Activated naive CD8-positive, alpha-beta T cell treated with anti-CD3 and anti-CD28 coated beads, Interleukin-2, amount 50 U/mL, for 24 hours (primary cell): ENCODE results near the gene PACSIN2.

Experiments
- ATAC-seq: fragments of 150-1000 bp; cut with Tn5 transposase; one replicate; pipeline ENCODE4 v1.10.0; 2021
- DNase-seq: peaks from one replicate; pipeline ENCODE4 v3.0.0; 2021
- H3K27ac Mint-ChIP-seq: one replicate; pipeline ENCODE4 v1.8.0; 2021; ENCODE audit warnings: mild to moderate bottlenecking, mixed read lengths
- H3K27me3 Mint-ChIP-seq: one replicate; pipeline ENCODE4 v1.8.0; 2021; ENCODE audit warnings: mixed read lengths
- H3K36me3 Mint-ChIP-seq: one replicate; pipeline ENCODE4 v1.8.0; 2021; ENCODE audit warnings: low read depth, mixed read lengths
- H3K4me1 Mint-ChIP-seq: one replicate; pipeline ENCODE4 v1.8.0; 2021; ENCODE audit warnings: mixed read lengths
- H3K4me3 Mint-ChIP-seq: one replicate; pipeline ENCODE4 v1.8.0; 2021; ENCODE audit warnings: mild to moderate bottlenecking, moderate library complexity, mixed read lengths
- H3K9me3 Mint-ChIP-seq: one replicate; pipeline ENCODE4 v1.8.0; 2021; ENCODE audit warnings: mixed read lengths

PACSIN2 gene

GRCh38 chr22:43014869-43015676 lies at the start of gene PACSIN2:
Gene PACSIN2, minus strand, starts transcription at chr22:43015149. Its CDS starts 103,069 bp downstream, at chr22:42912080.
- peak within 1 kb of the TSS; percentile 89 for H3K4me3 Mint-ChIP-seq
- H3K27me3 Mint-ChIP-seq = no peaks in the 10 kb centered on the region
- peaks cover 26% of the 10 kb centered on the region for H3K4me1 Mint-ChIP-seq
- no peaks in the 10 kb centered on the region for H3K9me3 Mint-ChIP-seq
- H3K36me3 Mint-ChIP-seq = no peaks in the 10 kb centered on the region
- H3K27ac Mint-ChIP-seq = peak within 1 kb of the TSS; percentile 86
- ATAC-seq = peak; percentile 99
- peak; percentile 99 for DNase-seq

- H3K36me3 Mint-ChIP-seq = peaks cover 2% of the 10 kb centered on the region
- no peaks in the 10 kb centered on the region for H3K4me1 Mint-ChIP-seq
- ATAC-seq (no peak), DNase-seq (peak; percentile 64)
- no peaks in the 10 kb centered on the region for H3K27me3 Mint-ChIP-seq
- H3K4me3 Mint-ChIP-seq = no peak overlapping the region
- no peak overlapping the region for H3K27ac Mint-ChIP-seq
- H3K9me3 Mint-ChIP-seq = no peaks in the 10 kb centered on the region
These were observed 45.2 kb upstream of the PACSIN2 start for GRCh38 chr22:43060183-43060582.

- Mint-ChIP-seq H3K9me3 (no peaks in the 10 kb centered on the region), H3K36me3 (no peaks in the 10 kb centered on the region), H3K27ac (no peak overlapping the region), H3K4me1 (no peaks in the 10 kb centered on the region), H3K27me3 (no peaks in the 10 kb centered on the region), H3K4me3 (no peak overlapping the region)
- ATAC-seq = no peak
- DNase-seq = no peak
These were observed 42.7 kb upstream of the PACSIN2 start for GRCh38 chr22:43057641-43058040.

- H3K9me3 Mint-ChIP-seq = no peaks in the 10 kb centered on the region
- no peak overlapping the region for H3K27ac Mint-ChIP-seq
- H3K4me3 Mint-ChIP-seq = no peak overlapping the region
- ATAC-seq = no peak
- no peak for DNase-seq
- H3K36me3 Mint-ChIP-seq = no peaks in the 10 kb centered on the region
- no peaks in the 10 kb centered on the region for H3K4me1 Mint-ChIP-seq
- H3K27me3 Mint-ChIP-seq = no peaks in the 10 kb centered on the region
These were observed 38.2 kb upstream of the PACSIN2 start for GRCh38 chr22:43053176-43053575.

GRCh38 chr22:43050995-43051394 lies 36.0 kb upstream of the PACSIN2 start:
- Mint-ChIP-seq H3K27me3 (no peaks in the 10 kb centered on the region), H3K4me3 (no peak overlapping the region), H3K27ac (no peak overlapping the region), H3K9me3 (no peaks in the 10 kb centered on the region), H3K36me3 (no peaks in the 10 kb centered on the region), H3K4me1 (no peaks in the 10 kb centered on the region)
- no peak for DNase-seq
- ATAC-seq = no peak

GRCh38 chr22:43047605-43048004 lies 32.7 kb upstream of the PACSIN2 start:
- no peaks in the 10 kb centered on the region for H3K36me3 Mint-ChIP-seq
- H3K27me3 Mint-ChIP-seq = no peaks in the 10 kb centered on the region
- H3K4me1 Mint-ChIP-seq = no peaks in the 10 kb centered on the region
- DNase-seq (no peak), ATAC-seq (no peak)
- no peak overlapping the region for H3K4me3 Mint-ChIP-seq
- no peak overlapping the region for H3K27ac Mint-ChIP-seq
- H3K9me3 Mint-ChIP-seq = no peaks in the 10 kb centered on the region

GRCh38 chr22:43044290-43044712 lies 29.4 kb upstream of the PACSIN2 start:
- Mint-ChIP-seq H3K4me1 (no peaks in the 10 kb centered on the region), H3K4me3 (no peak overlapping the region), H3K27ac (no peak overlapping the region), H3K36me3 (no peaks in the 10 kb centered on the region), H3K27me3 (no peaks in the 10 kb centered on the region), H3K9me3 (no peaks in the 10 kb centered on the region)
- DNase-seq (no peak), ATAC-seq (no peak)

- Mint-ChIP-seq H3K9me3 (no peaks in the 10 kb centered on the region), H3K4me3 (no peak overlapping the region), H3K4me1 (no peaks in the 10 kb centered on the region), H3K27me3 (no peaks in the 10 kb centered on the region), H3K36me3 (no peaks in the 10 kb centered on the region), H3K27ac (no peak overlapping the region)
- DNase-seq (no peak), ATAC-seq (no peak)
These were observed 27.3 kb upstream of the PACSIN2 start for GRCh38 chr22:43042101-43042780.

GRCh38 chr22:43039800-43040199 lies 24.9 kb upstream of the PACSIN2 start:
- Mint-ChIP-seq H3K4me3 (no peak overlapping the region), H3K27ac (no peak overlapping the region), H3K9me3 (no peaks in the 10 kb centered on the region), H3K4me1 (no peaks in the 10 kb centered on the region), H3K27me3 (no peaks in the 10 kb centered on the region), H3K36me3 (no peaks in the 10 kb centered on the region)
- DNase-seq = no peak
- no peak for ATAC-seq

GRCh38 chr22:43038325-43038724 lies 23.4 kb upstream of the PACSIN2 start:
- Mint-ChIP-seq H3K36me3 (no peaks in the 10 kb centered on the region), H3K4me3 (no peak overlapping the region), H3K27me3 (no peaks in the 10 kb centered on the region), H3K27ac (no peak overlapping the region), H3K9me3 (no peaks in the 10 kb centered on the region), H3K4me1 (no peaks in the 10 kb centered on the region)
- ATAC-seq (no peak), DNase-seq (no peak)

- no peak for ATAC-seq
- Mint-ChIP-seq H3K4me3 (no peak overlapping the region), H3K4me1 (no peaks in the 10 kb centered on the region), H3K9me3 (no peaks in the 10 kb centered on the region), H3K27me3 (no peaks in the 10 kb centered on the region), H3K36me3 (no peaks in the 10 kb centered on the region), H3K27ac (no peak overlapping the region)
- DNase-seq = no peak
These were observed 21.4 kb upstream of the PACSIN2 start for GRCh38 chr22:43036282-43036829.

- Mint-ChIP-seq H3K27me3 (no peaks in the 10 kb centered on the region), H3K4me3 (no peak overlapping the region), H3K27ac (no peak overlapping the region)
These were observed 20.3 kb upstream of the PACSIN2 start for GRCh38 chr22:43035250-43035649.

GRCh38 chr22:43031617-43032016 lies 16.7 kb upstream of the PACSIN2 start:
- H3K4me3 Mint-ChIP-seq = no peak overlapping the region
- ATAC-seq = no peak
- H3K9me3 Mint-ChIP-seq = no peaks in the 10 kb centered on the region
- H3K27ac Mint-ChIP-seq = no peak overlapping the region
- no peak for DNase-seq
- no peaks in the 10 kb centered on the region for H3K36me3 Mint-ChIP-seq
- H3K27me3 Mint-ChIP-seq = no peaks in the 10 kb centered on the region
- no peaks in the 10 kb centered on the region for H3K4me1 Mint-ChIP-seq

More at GRCh38 chr22:43035250-43035649, 20.3 kb upstream of the PACSIN2 start:
- H3K9me3 Mint-ChIP-seq = no peaks in the 10 kb centered on the region
- no peaks in the 10 kb centered on the region for H3K4me1 Mint-ChIP-seq
- ATAC-seq (no peak), DNase-seq (no peak)
- H3K36me3 Mint-ChIP-seq = no peaks in the 10 kb centered on the region

- H3K36me3 Mint-ChIP-seq = no peaks in the 10 kb centered on the region
- ATAC-seq = no peak
- no peak overlapping the region for H3K27ac Mint-ChIP-seq
These were observed 3.7 kb upstream of the PACSIN2 start for GRCh38 chr22:43018615-43019014.

More at GRCh38 chr22:43018615-43019014, 3.7 kb upstream of the PACSIN2 start:
- no peak for DNase-seq
- Mint-ChIP-seq H3K4me3 (no peak overlapping the region), H3K9me3 (no peaks in the 10 kb centered on the region), H3K4me1 (peaks cover 13% of the 10 kb centered on the region), H3K27me3 (no peaks in the 10 kb centered on the region)
